ENCODE measurements around the gene IL17C. TPM values are rescaled to one million over a fixed set of nuclear protein-coding genes. Genes with fewer than 3 reads are reported as not detected.
A peak's percentile ranks its signal among the peaks of the same experiment; 100 is the strongest.

Gene IL17C
- total and polyA plus RNA-seq, 9 of the 15 experiments (the other 6 are each of a cell fraction or from before 2014, with no cell fraction given): not detected

DNA sequence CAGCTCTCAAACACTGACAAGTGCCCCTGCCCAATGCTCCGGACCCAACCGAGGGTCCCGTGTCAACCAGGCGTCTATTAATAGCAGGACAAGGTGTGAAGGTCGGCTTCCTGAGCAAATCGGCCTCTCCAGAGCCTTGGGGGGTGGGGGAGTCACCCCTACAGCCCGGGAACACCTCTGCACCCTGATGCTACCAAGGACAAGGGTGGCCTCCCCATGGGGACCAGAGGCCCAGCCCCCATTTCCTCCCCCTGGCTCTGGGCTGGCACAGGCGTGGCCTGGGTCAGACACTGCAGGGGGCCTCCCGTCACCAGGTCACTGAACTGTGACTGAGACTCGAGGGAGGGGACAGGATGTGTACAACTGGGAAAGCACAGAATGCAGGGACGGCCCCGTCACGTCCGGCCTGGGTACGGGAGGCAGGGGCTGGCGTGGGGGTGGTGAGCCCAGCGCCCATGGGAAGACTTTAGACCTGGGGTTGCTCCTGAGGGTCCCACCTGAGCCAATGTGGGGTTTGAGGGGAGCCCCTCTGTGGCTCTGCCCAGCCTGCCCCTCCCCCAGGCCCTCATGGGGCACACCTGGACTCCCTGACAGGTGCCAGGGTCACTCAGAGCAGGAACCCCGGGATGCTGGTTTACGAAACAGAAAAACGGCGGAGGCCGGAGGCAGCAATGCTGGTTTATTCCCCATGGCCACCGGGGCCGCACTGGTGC, 13.1 kb downstream of the IL17C start (continued):
- no peak for TF ChIP-seq HIVEP1 (CRISPR knock-in tag; IDR thresholded peaks at IDR 0.05)
- TF ChIP-seq OTX1 (CRISPR knock-in tag; IDR thresholded peaks at IDR 0.05): no peak
- TF ChIP-seq TAL1 (IDR thresholded peaks at IDR 0.05): no peak; the same call in 1 of the 2 replicates
- TF ChIP-seq ZNF3 (CRISPR knock-in tag; IDR thresholded peaks at IDR 0.05): no peak
- TF ChIP-seq IFI16 (CRISPR knock-in tag; IDR thresholded peaks at IDR 0.05): no peak
- TF ChIP-seq, protein P1, sequence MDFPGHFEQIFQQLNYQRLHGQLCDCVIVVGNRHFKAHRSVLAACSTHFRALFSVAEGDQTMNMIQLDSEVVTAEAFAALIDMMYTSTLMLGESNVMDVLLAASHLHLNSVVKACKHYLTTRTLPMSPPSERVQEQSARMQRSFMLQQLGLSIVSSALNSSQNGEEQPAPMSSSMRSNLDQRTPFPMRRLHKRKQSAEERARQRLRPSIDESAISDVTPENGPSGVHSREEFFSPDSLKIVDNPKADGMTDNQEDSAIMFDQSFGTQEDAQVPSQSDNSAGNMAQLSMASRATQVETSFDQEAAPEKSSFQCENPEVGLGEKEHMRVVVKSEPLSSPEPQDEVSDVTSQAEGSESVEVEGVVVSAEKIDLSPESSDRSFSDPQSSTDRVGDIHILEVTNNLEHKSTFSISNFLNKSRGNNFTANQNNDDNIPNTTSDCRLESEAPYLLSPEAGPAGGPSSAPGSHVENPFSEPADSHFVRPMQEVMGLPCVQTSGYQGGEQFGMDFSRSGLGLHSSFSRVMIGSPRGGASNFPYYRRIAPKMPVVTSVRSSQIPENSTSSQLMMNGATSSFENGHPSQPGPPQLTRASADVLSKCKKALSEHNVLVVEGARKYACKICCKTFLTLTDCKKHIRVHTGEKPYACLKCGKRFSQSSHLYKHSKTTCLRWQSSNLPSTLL (IDR thresholded peaks at IDR 0.05): no peak
- TF ChIP-seq SAFB (IDR thresholded peaks at IDR 0.05; ENCODE audit: borderline replicate concordance, low read depth, low read length): no peak
- TF ChIP-seq SLC30A9 (CRISPR knock-in tag; IDR thresholded peaks at IDR 0.05): no peak
- TF ChIP-seq YY1 (IDR thresholded peaks at IDR 0.05; ENCODE audit: borderline replicate concordance in 1 of 3, control insufficient read depth in 1 of 3, extremely low read depth in 1 of 3, insufficient read depth in 3 of 3, insufficient read length in 1 of 3, insufficient replicate concordance in 2 of 3, low read depth in 1 of 3, low read length in 2 of 3): peak in 1 of 3 experiments; percentile 48
- TF ChIP-seq HNRNPK (IDR thresholded peaks at IDR 0.05; ENCODE audit: low read depth, low read length, poor library complexity, severe bottlenecking): no peak
- TF ChIP-seq RHOXF2B (CRISPR knock-in tag; conservative IDR thresholded peaks at IDR 0.05): no peak
- TF ChIP-seq ZNF140 (CRISPR knock-in tag; IDR thresholded peaks at IDR 0.05): no peak
- TF ChIP-seq CHD2 (IDR thresholded peaks at IDR 0.05; ENCODE audit: low read depth, low read length): no peak
- TF ChIP-seq, protein P2, sequence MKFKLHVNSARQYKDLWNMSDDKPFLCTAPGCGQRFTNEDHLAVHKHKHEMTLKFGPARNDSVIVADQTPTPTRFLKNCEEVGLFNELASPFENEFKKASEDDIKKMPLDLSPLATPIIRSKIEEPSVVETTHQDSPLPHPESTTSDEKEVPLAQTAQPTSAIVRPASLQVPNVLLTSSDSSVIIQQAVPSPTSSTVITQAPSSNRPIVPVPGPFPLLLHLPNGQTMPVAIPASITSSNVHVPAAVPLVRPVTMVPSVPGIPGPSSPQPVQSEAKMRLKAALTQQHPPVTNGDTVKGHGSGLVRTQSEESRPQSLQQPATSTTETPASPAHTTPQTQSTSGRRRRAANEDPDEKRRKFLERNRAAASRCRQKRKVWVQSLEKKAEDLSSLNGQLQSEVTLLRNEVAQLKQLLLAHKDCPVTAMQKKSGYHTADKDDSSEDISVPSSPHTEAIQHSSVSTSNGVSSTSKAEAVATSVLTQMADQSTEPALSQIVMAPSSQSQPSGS (CRISPR knock-in tag; IDR thresholded peaks at IDR 0.05): no peak
- no peak for TF ChIP-seq ZKSCAN3 (CRISPR knock-in tag; IDR thresholded peaks at IDR 0.05)
- TF ChIP-seq, protein P3, sequence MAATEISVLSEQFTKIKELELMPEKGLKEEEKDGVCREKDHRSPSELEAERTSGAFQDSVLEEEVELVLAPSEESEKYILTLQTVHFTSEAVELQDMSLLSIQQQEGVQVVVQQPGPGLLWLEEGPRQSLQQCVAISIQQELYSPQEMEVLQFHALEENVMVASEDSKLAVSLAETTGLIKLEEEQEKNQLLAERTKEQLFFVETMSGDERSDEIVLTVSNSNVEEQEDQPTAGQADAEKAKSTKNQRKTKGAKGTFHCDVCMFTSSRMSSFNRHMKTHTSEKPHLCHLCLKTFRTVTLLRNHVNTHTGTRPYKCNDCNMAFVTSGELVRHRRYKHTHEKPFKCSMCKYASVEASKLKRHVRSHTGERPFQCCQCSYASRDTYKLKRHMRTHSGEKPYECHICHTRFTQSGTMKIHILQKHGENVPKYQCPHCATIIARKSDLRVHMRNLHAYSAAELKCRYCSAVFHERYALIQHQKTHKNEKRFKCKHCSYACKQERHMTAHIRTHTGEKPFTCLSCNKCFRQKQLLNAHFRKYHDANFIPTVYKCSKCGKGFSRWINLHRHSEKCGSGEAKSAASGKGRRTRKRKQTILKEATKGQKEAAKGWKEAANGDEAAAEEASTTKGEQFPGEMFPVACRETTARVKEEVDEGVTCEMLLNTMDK (IDR thresholded peaks at IDR 0.05; ENCODE audit: borderline replicate concordance, insufficient read depth, low read depth, low read length, poor library complexity, severe bottlenecking): no peak
- TF ChIP-seq, protein P4, sequence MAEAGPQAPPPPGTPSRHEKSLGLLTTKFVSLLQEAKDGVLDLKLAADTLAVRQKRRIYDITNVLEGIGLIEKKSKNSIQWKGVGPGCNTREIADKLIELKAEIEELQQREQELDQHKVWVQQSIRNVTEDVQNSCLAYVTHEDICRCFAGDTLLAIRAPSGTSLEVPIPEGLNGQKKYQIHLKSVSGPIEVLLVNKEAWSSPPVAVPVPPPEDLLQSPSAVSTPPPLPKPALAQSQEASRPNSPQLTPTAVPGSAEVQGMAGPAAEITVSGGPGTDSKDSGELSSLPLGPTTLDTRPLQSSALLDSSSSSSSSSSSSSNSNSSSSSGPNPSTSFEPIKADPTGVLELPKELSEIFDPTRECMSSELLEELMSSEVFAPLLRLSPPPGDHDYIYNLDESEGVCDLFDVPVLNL (CRISPR knock-in tag; IDR thresholded peaks at IDR 0.05; ENCODE audit: low read depth): no peak
- no peak for TF ChIP-seq MED1 (CRISPR knock-in tag; IDR thresholded peaks at IDR 0.05; ENCODE audit: borderline replicate concordance)
- TF ChIP-seq ZKSCAN8 (CRISPR knock-in tag; IDR thresholded peaks at IDR 0.05): no peak
- no peak for TF ChIP-seq XRCC3 (IDR thresholded peaks at IDR 0.05)
- no peak for TF ChIP-seq ILK (tag; IDR thresholded peaks at IDR 0.05; ENCODE audit: borderline replicate concordance, low read depth)
- TF ChIP-seq NFIC (IDR thresholded peaks at IDR 0.05): peak; percentile 54

All from K562 (cell line).